SK-N-SH (cell line): ENCODE data around the gene ALG9.

Experiments
- CTCF ChIP-seq: fragments of 200-600 bp; sonication (generic); IDR thresholded peaks from 2 replicates; pipeline ENCODE4 v1.6.1; 2017; ENCODE audit warnings: antibody characterized with exemption, mild to moderate bottlenecking, moderate library complexity
- EP300 ChIP-seq, 2 experiments: IDR thresholded peaks; 2 replicates each; pipeline versions ENCODE4 v1.4.0 to v1.6.1; 2012; ENCODE audit warnings: borderline replicate concordance in 1 of 2, low read depth in 1 of 2, low read length in 1 of 2
- POLR2AphosphoS5 ChIP-seq: IDR thresholded peaks from 2 replicates; pipeline ENCODE4 v1.6.1; 2012; ENCODE audit warnings: low read depth, low read length
- TAF1 ChIP-seq: IDR thresholded peaks from 2 replicates; pipeline ENCODE4 v1.6.1; 2012; ENCODE audit warnings: low read depth, mild to moderate bottlenecking, low read length, moderate library complexity, borderline replicate concordance
- TCF12 ChIP-seq: IDR thresholded peaks from 2 replicates; pipeline ENCODE4 v1.4.0; 2012

- TF ChIP-seq CTCF (no peak), TAF1 (no peak), TCF12 (peak; percentile 37), EP300 (IDR thresholded peaks at IDR 0.05; ENCODE audit: borderline replicate concordance in 1 of 2, low read depth in 1 of 2, low read length in 1 of 2) (no peak), POLR2AphosphoS5 (no peak)
Observed at GRCh38 chr11:111764621-111765020, 106.8 kb downstream of the ALG9 start.
